Fibroblast of skin of left quadriceps (primary cell): ENCODE data around the gene PTGIR.
A peak's percentile ranks its signal among the peaks of the same experiment; 100 is the strongest.

ENCODE experiments used
- DNase-seq, 2 experiments: peaks; one replicate each; pipeline ENCODE4 v3.0.0-alpha.2; 2013; ENCODE audit warnings: low read depth in 2 of 2

PTGIR gene

GRCh38 chr19:46624958-46625661 is at the start of gene PTGIR:
Gene PTGIR (minus strand): TSS chr19:46625089. CDS start chr19:46624225, 864 bp downstream.
- DNase-seq, result peak; percentile 56 to 57

GRCh38 chr19:46670813-46671212 is 45.9 kb upstream of the PTGIR start:
- no peak for DNase-seq

- DNase-seq, result no peak
These were observed 43.8 kb upstream of the PTGIR start for GRCh38 chr19:46668662-46669061.

- DNase-seq, result no peak
These were observed 40.2 kb upstream of the PTGIR start for GRCh38 chr19:46665072-46665471.

GRCh38 chr19:46661735-46662592 is 37.1 kb upstream of the PTGIR start:
- peak; percentile 70 to 74 for DNase-seq

- peak; percentile 99 to 100 for DNase-seq
These were observed 36.3 kb upstream of the PTGIR start, which contains the start of gene DACT3 for GRCh38 chr19:46661020-46661731. Gene DACT3 (minus strand): TSS chr19:46661182. CDS start chr19:46661064, 118 bp downstream.

- no peak for DNase-seq
These were observed 35.7 kb upstream of the PTGIR start for GRCh38 chr19:46660551-46661019.

GRCh38 chr19:46660008-46660517 is 35.2 kb upstream of the PTGIR start:
- DNase-seq, result no peak

GRCh38 chr19:46659151-46660007 is 34.5 kb upstream of the PTGIR start:
- no peak for DNase-seq

- no peak for DNase-seq
These were observed 31.7 kb upstream of the PTGIR start for GRCh38 chr19:46656541-46656940.

- no peak for DNase-seq
These were observed 29.8 kb upstream of the PTGIR start for GRCh38 chr19:46654621-46655152.

GRCh38 chr19:46650445-46650844 is 25.6 kb upstream of the PTGIR start:
- DNase-seq, result no peak

- DNase-seq, result no peak
These were observed 24.4 kb upstream of the PTGIR start for GRCh38 chr19:46648961-46649960.

GRCh38 chr19:46648060-46648960 is 23.4 kb upstream of the PTGIR start:
- DNase-seq, result no peak

- DNase-seq, result no peak
These were observed 21.5 kb upstream of the PTGIR start for GRCh38 chr19:46646402-46646801.

- no peak for DNase-seq
These were observed 19.8 kb upstream of the PTGIR start for GRCh38 chr19:46644720-46645119.

- no peak for DNase-seq
These were observed 15.8 kb upstream of the PTGIR start for GRCh38 chr19:46640656-46641055.
